H1 (cell line): ENCODE data around the gene WAC. TPM values are rescaled to one million over a fixed set of nuclear protein-coding genes. Genes with fewer than 3 reads are reported as not detected.

ENCODE experiments used
- CTCF ChIA-PET: fragments of 300-600 bp; sonication (Branson Sonifier 250); formaldehyde crosslinking; loops from one replicate; lab custom pipeline; 2021; ENCODE audit not compliant: partially characterized antibody; lab: Charles Lee
- POLR2A ChIA-PET: fragments of 300-600 bp; sonication (Branson Sonifier 250); formaldehyde crosslinking; loops from one replicate; lab custom pipeline; 2021; ENCODE audit warnings: inconsistent platforms; ENCODE audit not compliant: partially characterized antibody; lab: Charles Lee
- DNase-seq, 2 experiments: peaks; one replicate each; pipeline versions ENCODE4 v3.0.0 to v3.0.0-alpha.2; 2010 to 2022; ENCODE audit warnings: low spot score in 2 of 2, low read depth in 1 of 2, mixed read lengths in 1 of 2
- FAIRE-seq: peaks from 2 replicates; lab custom pipeline; 2011; peaks lifted over from hg19 to GRCh38; lab: Jason Lieb, UNC
- H2AFZ ChIP-seq: 2 replicates; pipeline ENCODE4 v1.8.1; 2012; ENCODE audit warnings: low read length, inconsistent platforms
- H2AK5ac ChIP-seq: 2 replicates; pipeline ENCODE4 v1.6.1; 2013; ENCODE audit warnings: low read depth, low read length
- H2BK120ac ChIP-seq: replicated peaks from 2 replicates; pipeline ENCODE3; 2013; ENCODE audit warnings: low read depth, low read length, inconsistent platforms
- H2BK12ac ChIP-seq: 2 replicates; pipeline ENCODE4 v1.6.1; 2013; ENCODE audit warnings: low read depth, low read length
- H2BK15ac ChIP-seq: 2 replicates; pipeline ENCODE4 v1.6.1; 2013; ENCODE audit warnings: low read length
- H2BK20ac ChIP-seq: 2 replicates; pipeline ENCODE4 v1.6.1; 2013; ENCODE audit warnings: low read length
- H2BK5ac ChIP-seq: 2 replicates; pipeline ENCODE4 v1.6.1; 2013; ENCODE audit warnings: low read depth, low read length
- H3K14ac ChIP-seq: 2 replicates; pipeline ENCODE4 v1.6.1; 2013; ENCODE audit warnings: inconsistent platforms; ENCODE audit not compliant: insufficient read length
- H3K18ac ChIP-seq: 2 replicates; pipeline ENCODE4 v1.6.1; 2013; ENCODE audit warnings: low read length; ENCODE audit errors: extremely low read depth
- H3K23ac ChIP-seq: 2 replicates; pipeline ENCODE4 v1.6.1; 2013; ENCODE audit warnings: inconsistent platforms; ENCODE audit not compliant: insufficient read length
- H3K23me2 ChIP-seq: 2 replicates; pipeline ENCODE4 v1.6.1; 2013; ENCODE audit warnings: low read depth, low read length
- H3K27ac ChIP-seq: 2 replicates; pipeline ENCODE4 v1.6.1; 2011; ENCODE audit warnings: low read depth, low read length, inconsistent platforms
- H3K27me3 ChIP-seq, 4 experiments: replicated peaks in 1 of 4; 1 replicate in 1 of 4; 2 replicates in 3 of 4; pipeline versions ENCODE4 v1.6.1 to v1.8.1; 2011 to 2013; ENCODE audit warnings: low read length in 3 of 4, mild to moderate bottlenecking in 3 of 4, inconsistent platforms in 2 of 4, mixed read lengths in 2 of 4, moderate library complexity in 1 of 4; ENCODE audit not compliant: control insufficient read depth in 3 of 4, insufficient read depth in 3 of 4; ENCODE audit errors: extremely low read depth in 1 of 4
- H3K36me3 ChIP-seq, 4 experiments: 2 replicates each; pipeline versions ENCODE4 v1.6.1 to v1.8.1; 2011 to 2013; ENCODE audit warnings: mild to moderate bottlenecking in 4 of 4, low read length in 3 of 4, moderate library complexity in 2 of 4, control low read depth in 1 of 4, inconsistent platforms in 1 of 4; ENCODE audit not compliant: insufficient read depth in 4 of 4, control insufficient read depth in 2 of 4
- H3K4ac ChIP-seq: replicated peaks from 2 replicates; pipeline ENCODE3; 2013; ENCODE audit warnings: low read length, low read depth, mixed read lengths, inconsistent platforms; ENCODE audit not compliant: insufficient read length
- H3K4me1 ChIP-seq, 4 experiments: replicated peaks in 1 of 4; 1 replicate in 1 of 4; 2 replicates in 3 of 4; pipeline versions ENCODE4 v1.6.1 to v1.8.1; 2011 to 2013; ENCODE audit warnings: low read length in 3 of 4, inconsistent platforms in 2 of 4, mixed read lengths in 1 of 4; ENCODE audit not compliant: insufficient read depth in 4 of 4, control insufficient read depth in 3 of 4
- H3K4me2 ChIP-seq, 2 experiments: 2 replicates each; pipeline versions ENCODE4 v1.6.1 to v1.8.1; 2011 to 2013; ENCODE audit warnings: low read depth in 2 of 2, low read length in 2 of 2, control low read depth in 1 of 2, inconsistent platforms in 1 of 2, mild to moderate bottlenecking in 1 of 2; ENCODE audit not compliant: insufficient read depth in 1 of 2
- H3K4me3 ChIP-seq, 4 experiments: fragments of 200-600, 300-600 bp in 1 of 4; sonication (generic), shearing (Covaris generic), sonication (Bioruptor Twin) in 1 of 4; 2 replicates each; pipeline versions ENCODE4 v1.5.1 to v1.8.1; 2011 to 2016; ENCODE audit warnings: low read length in 4 of 4, low read depth in 3 of 4, control low read depth in 2 of 4, inconsistent platforms in 2 of 4, mild to moderate bottlenecking in 2 of 4, mixed read lengths in 1 of 4, moderate library complexity in 1 of 4; ENCODE audit not compliant: insufficient read depth in 2 of 4; ENCODE audit errors: extremely low read depth in 1 of 4
- H3K56ac ChIP-seq: replicated peaks from 2 replicates; pipeline ENCODE3; 2013; ENCODE audit warnings: low read depth, mild to moderate bottlenecking, mixed read lengths, low read length, inconsistent platforms; ENCODE audit not compliant: insufficient read length
- H3K79me1 ChIP-seq: 2 replicates; pipeline ENCODE4 v1.6.1; 2013; ENCODE audit warnings: low read depth, low read length, control low read depth
- H3K79me2 ChIP-seq, 2 experiments: 2 replicates each; pipeline versions ENCODE4 v1.6.1 to v1.8.1; 2012 to 2013; ENCODE audit warnings: low read length in 2 of 2, mild to moderate bottlenecking in 2 of 2, inconsistent platforms in 1 of 2; ENCODE audit not compliant: insufficient read depth in 2 of 2, control insufficient read depth in 1 of 2
- H3K9ac ChIP-seq, 4 experiments: replicated peaks in 1 of 4; 1 replicate in 1 of 4; 2 replicates in 3 of 4; pipeline versions ENCODE4 v1.6.1 to v1.8.1; 2011 to 2013; ENCODE audit warnings: low read depth in 3 of 4, low read length in 3 of 4, control low read depth in 2 of 4, mild to moderate bottlenecking in 2 of 4, moderate library complexity in 2 of 4, inconsistent platforms in 1 of 4; ENCODE audit errors: extremely low read depth in 1 of 4
- H3K9me3 ChIP-seq, 2 experiments: 2 replicates each; pipeline versions ENCODE4 v1.6.1 to v1.8.1; 2012 to 2013; ENCODE audit warnings: mild to moderate bottlenecking in 2 of 2, moderate library complexity in 2 of 2, control low read depth in 1 of 2, inconsistent platforms in 1 of 2, low read depth in 1 of 2, low read length in 1 of 2, mixed read lengths in 1 of 2; ENCODE audit not compliant: insufficient read depth in 2 of 2
- H4K20me1 ChIP-seq, 2 experiments: replicated peaks in 1 of 2; 2 replicates each; pipeline versions ENCODE3 to v1.8.1; 2011 to 2013; ENCODE audit warnings: inconsistent platforms in 2 of 2, low read length in 2 of 2, mild to moderate bottlenecking in 1 of 2; ENCODE audit not compliant: insufficient read depth in 2 of 2, control insufficient read depth in 1 of 2
- H4K5ac ChIP-seq: 2 replicates; pipeline ENCODE4 v1.6.1; 2013; ENCODE audit warnings: low read length, low read depth, mixed read lengths, inconsistent platforms; ENCODE audit not compliant: insufficient read length
- H4K8ac ChIP-seq: 2 replicates; pipeline ENCODE4 v1.8.0; 2013; ENCODE audit warnings: mild to moderate bottlenecking, moderate library complexity, low read length, inconsistent platforms; ENCODE audit not compliant: insufficient read depth; ENCODE audit errors: extremely low read depth
- H4K91ac ChIP-seq: replicated peaks from 2 replicates; pipeline ENCODE3; 2013; ENCODE audit warnings: low read length, mixed read lengths, inconsistent platforms; ENCODE audit not compliant: insufficient read length
- CREB1 ChIP-seq: IDR thresholded peaks from 2 replicates; pipeline ENCODE4 v1.6.1; 2012; ENCODE audit warnings: inconsistent platforms
- CTBP2 ChIP-seq: IDR thresholded peaks from 2 replicates; pipeline ENCODE4 v1.7.0; 2011; ENCODE audit warnings: borderline replicate concordance, mild to moderate bottlenecking, moderate library complexity, mixed read lengths, low read length; ENCODE audit not compliant: insufficient read depth, insufficient read length
- FOSL1 ChIP-seq: IDR thresholded peaks from 2 replicates; pipeline ENCODE4 v1.6.1; 2011; ENCODE audit warnings: mild to moderate bottlenecking, low read depth, low read length, moderate library complexity; ENCODE audit not compliant: insufficient read depth
- GABPA ChIP-seq: IDR thresholded peaks from 2 replicates; pipeline ENCODE4 v1.6.1; 2011; ENCODE audit warnings: mild to moderate bottlenecking, low read length, moderate library complexity, borderline replicate concordance; ENCODE audit not compliant: insufficient read depth
- HDAC6 ChIP-seq: IDR thresholded peaks from one replicate; pipeline ENCODE4 v1.7.1; 2012; ENCODE audit warnings: low read depth, mild to moderate bottlenecking, inconsistent platforms, low read length, moderate library complexity
- JUND ChIP-seq: IDR thresholded peaks from 2 replicates; pipeline ENCODE4 v1.6.1; 2011; ENCODE audit warnings: mild to moderate bottlenecking, improper control_type of control experiment, low read length
- MAX ChIP-seq: IDR thresholded peaks from 2 replicates; pipeline ENCODE4 v1.6.1; 2012; ENCODE audit warnings: inconsistent platforms
- SAP30 ChIP-seq: fragments of 300-600 bp; sonication (generic); IDR thresholded peaks from 2 replicates; pipeline ENCODE4 v1.7.1; 2012; ENCODE audit warnings: low read length, moderate library complexity, mild to moderate bottlenecking, inconsistent platforms; ENCODE audit not compliant: insufficient read depth, insufficient replicate concordance
- SRF ChIP-seq: IDR thresholded peaks from 2 replicates; pipeline ENCODE4 v1.6.1; 2011; ENCODE audit warnings: mild to moderate bottlenecking, low read depth, low read length, moderate library complexity
- TAF7 ChIP-seq: optimal IDR thresholded peaks from 2 replicates; pipeline ENCODE3; 2011; ENCODE audit warnings: low read depth, mild to moderate bottlenecking, inconsistent platforms, low read length, moderate library complexity, borderline replicate concordance
- TCF12 ChIP-seq: IDR thresholded peaks from 2 replicates; pipeline ENCODE4 v1.6.1; 2011; ENCODE audit warnings: low read depth, mild to moderate bottlenecking, low read length
- YY1 ChIP-seq: IDR thresholded peaks from 2 replicates; pipeline ENCODE4 v1.6.1; 2011; ENCODE audit warnings: low read depth, mild to moderate bottlenecking, low read length
- WGBS, 2 experiments: shearing (Covaris generic) in 1 of 2; methylation state at CpG; one replicate each; pipeline versions ENCODE4 v1.1.6 to v1.1.7; 2013 to 2015; ENCODE audit warnings: low lambda C conversion rate in 2 of 2, mixed read lengths in 2 of 2, inconsistent platforms in 1 of 2, low coverage in 1 of 2, missing lambda C conversion rate in 1 of 2; ENCODE audit not compliant: insufficient replicate concordance in 2 of 2, insufficient coverage in 1 of 2, insufficient read length in 1 of 2; ENCODE audit errors: extremely low coverage in 1 of 2, missing lambda C conversion rate in 1 of 2; 5-methylcytosine and 5-hydroxymethylcytosine counted together
- polyA plus RNA-seq, 7 experiments: library from polyadenylated mRNA; depleted of rRNA in 3 of 7; stranded (reverse) in 5 of 7; unstranded in 2 of 7; fragments of >200 nt in 5 of 7; fragments of 200-250 nt in 2 of 7; gene quantifications; 1 replicate in 5 of 7; 2 replicates in 1 of 7; 4 replicates in 1 of 7; pipeline versions ENCODE4 v1.2.1 to v1.2.3, GENCODE V29; 2011 to 2013; ENCODE audit warnings: missing spikeins in 2 of 7, mixed read lengths in 2 of 7
- total RNA-seq: library from RNA; stranded (reverse); fragmentation: NEBNext Ultra II Directional; extraction: Animal tissue kit (Norgen Biotek cat#: 25700); gene quantifications from 2 replicates; pipeline ENCODE4 v1.2.1, GENCODE V29; 2021

WAC gene
- total and polyA plus RNA-seq, 2 of the 8 experiments (the other 6 are each of a cell fraction or from before 2014, with no cell fraction given): 72.9 to 128 TPM

- no peak for FAIRE-seq
- WGBS, 2 experiments: 83% methylated on average over 2 of the region's 2 CpGs; no CpG with 5 or more reads in 1 of the 2 experiments
Measured at GRCh38 chr10:28494420-28494819, 38.5 kb upstream of the WAC start.

More at GRCh38 chr10:28494420-28494819, 38.5 kb upstream of the WAC start:
- no peaks in the 10 kb centered on the region for H3K23me2 ChIP-seq
- no peak overlapping the region for H2AK5ac ChIP-seq
- no peak overlapping the region for H2AFZ ChIP-seq
- no peaks in the 10 kb centered on the region for H3K4me1 ChIP-seq
- H2BK12ac ChIP-seq: no peak overlapping the region
- no peak overlapping the region for H2BK120ac ChIP-seq
- no peak overlapping the region for H3K56ac ChIP-seq
- H3K4ac ChIP-seq: no peak overlapping the region
- no peak overlapping the region for H3K18ac ChIP-seq
- DNase-seq: no peak
- POLR2A ChIA-PET: interaction anchor here (1.1 kb wide), 1 partner anchor 38 kb away, joined by 4 read pairs; the partner anchor contains the start of gene WAC
- H3K9ac ChIP-seq: no peak overlapping the region
- H3K14ac ChIP-seq: no peak overlapping the region
- H2BK5ac ChIP-seq: no peak overlapping the region
- H3K79me1 ChIP-seq: no peaks in the 10 kb centered on the region
- H4K20me1 ChIP-seq: no peaks in the 10 kb centered on the region
- H3K4me3 ChIP-seq: no peak overlapping the region
- H3K27ac ChIP-seq: no peak overlapping the region; the same call in 1 of the 2 replicates
- H4K5ac ChIP-seq: no peak overlapping the region
- no peak overlapping the region for H4K8ac ChIP-seq
- no peak overlapping the region for H4K91ac ChIP-seq
- CTCF ChIA-PET: no interaction called here
- H3K36me3 ChIP-seq: no peaks in the 10 kb centered on the region; a peak in 1 of 8 replicates
- H3K4me2 ChIP-seq: no peak overlapping the region
- H2BK20ac ChIP-seq: no peak overlapping the region
- no peaks in the 10 kb centered on the region for H3K27me3 ChIP-seq
- no peaks in the 10 kb centered on the region for H3K9me3 ChIP-seq
- H3K79me2 ChIP-seq: no peaks in the 10 kb centered on the region
- TF ChIP-seq CREB1 (no peak), CTBP2 (no peak), YY1 (no peak), SRF (no peak), FOSL1 (no peak), HDAC6 (no peak), JUND (no peak), GABPA (no peak), TAF7 (no peak), MAX (no peak), SAP30 (no peak), TCF12 (no peak)
- no peak overlapping the region for H3K23ac ChIP-seq
- H2BK15ac ChIP-seq: no peak overlapping the region
